NOMO-1 treated with DMSO at 0.1 percent for 48 hours (cell line): ENCODE results near the gene CIAO3.
"Not testable (repeated sequence)": the region's sequence is repeated elsewhere in the genome, so short reads cannot be mapped to it uniquely, and the experiment has no call there.

Experiments
- DNase-seq: peaks from one replicate; lab custom pipeline; 2025; ENCODE audit not compliant: unreplicated experiment; lab: John Stamatoyannopoulos, UW

Gene CIAO3

GRCh38 chr16:760545-761343, 19.9 kb upstream of the CIAO3 start, which contains the start of gene MSLN:
TSS of gene MSLN (plus strand) at chr16:760734. CDS start at chr16:762681, 1,947 bp downstream.
- peak; percentile 88 for DNase-seq

GRCh38 chr16:760065-760464, 19.3 kb upstream of the CIAO3 start:
- no peak for DNase-seq

- DNase-seq = no peak
Observed at GRCh38 chr16:759110-759910, 18.5 kb upstream of the CIAO3 start.

GRCh38 chr16:756428-756827, 15.6 kb upstream of the CIAO3 start:
- DNase-seq = no peak

GRCh38 chr16:754656-755055, 13.9 kb upstream of the CIAO3 start:
- DNase-seq = peak; percentile 74

DNA sequence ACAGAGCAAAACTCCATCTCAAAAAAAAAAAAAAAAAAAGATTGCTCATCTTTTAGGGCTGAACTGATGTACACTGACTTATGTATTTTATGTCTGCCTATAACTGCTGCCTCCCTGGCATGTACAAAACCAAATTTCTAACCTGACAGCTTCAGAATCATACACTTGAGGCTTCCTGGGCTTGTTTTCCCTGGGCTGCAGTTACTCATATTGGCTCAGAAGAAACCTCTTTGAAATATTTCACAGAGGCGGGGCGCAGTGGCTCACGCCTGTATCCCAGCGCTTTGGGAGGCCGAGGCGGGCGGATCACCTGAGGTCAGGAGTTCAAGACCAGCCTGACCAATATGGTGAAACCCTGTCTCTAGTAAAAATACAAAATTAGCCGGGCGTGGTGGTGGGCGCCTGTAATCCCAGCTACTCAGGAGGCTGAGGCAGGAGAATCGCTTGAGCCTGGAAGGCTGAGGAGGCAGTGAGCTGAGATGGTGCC, 13.4 kb upstream of the CIAO3 start:
- DNase-seq = not testable (repeated sequence)

DNA sequence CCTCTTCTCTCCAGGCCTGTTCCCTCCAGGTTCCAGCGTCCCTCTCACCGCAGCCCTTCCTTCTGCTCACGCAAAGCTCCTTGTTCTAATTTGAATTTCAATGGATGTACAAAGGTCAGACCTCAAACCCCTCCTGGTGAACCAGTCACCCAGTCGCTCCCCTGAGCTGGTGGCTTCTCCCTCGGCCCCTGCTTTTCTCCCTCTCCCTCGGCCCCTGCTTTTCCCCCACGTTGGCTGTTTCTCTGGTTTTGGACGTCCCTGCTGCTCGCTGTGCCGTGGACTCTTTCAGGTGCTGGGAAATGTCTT, 11.2 kb upstream of the CIAO3 start:
- no peak for DNase-seq

GRCh38 chr16:751152-752006, 10.6 kb upstream of the CIAO3 start:
- DNase-seq = no peak

- no peak for DNase-seq
Observed at GRCh38 chr16:750485-750884, 9.7 kb upstream of the CIAO3 start.

- no peak for DNase-seq
Observed at GRCh38 chr16:749010-749409, 8.2 kb upstream of the CIAO3 start.

DNA sequence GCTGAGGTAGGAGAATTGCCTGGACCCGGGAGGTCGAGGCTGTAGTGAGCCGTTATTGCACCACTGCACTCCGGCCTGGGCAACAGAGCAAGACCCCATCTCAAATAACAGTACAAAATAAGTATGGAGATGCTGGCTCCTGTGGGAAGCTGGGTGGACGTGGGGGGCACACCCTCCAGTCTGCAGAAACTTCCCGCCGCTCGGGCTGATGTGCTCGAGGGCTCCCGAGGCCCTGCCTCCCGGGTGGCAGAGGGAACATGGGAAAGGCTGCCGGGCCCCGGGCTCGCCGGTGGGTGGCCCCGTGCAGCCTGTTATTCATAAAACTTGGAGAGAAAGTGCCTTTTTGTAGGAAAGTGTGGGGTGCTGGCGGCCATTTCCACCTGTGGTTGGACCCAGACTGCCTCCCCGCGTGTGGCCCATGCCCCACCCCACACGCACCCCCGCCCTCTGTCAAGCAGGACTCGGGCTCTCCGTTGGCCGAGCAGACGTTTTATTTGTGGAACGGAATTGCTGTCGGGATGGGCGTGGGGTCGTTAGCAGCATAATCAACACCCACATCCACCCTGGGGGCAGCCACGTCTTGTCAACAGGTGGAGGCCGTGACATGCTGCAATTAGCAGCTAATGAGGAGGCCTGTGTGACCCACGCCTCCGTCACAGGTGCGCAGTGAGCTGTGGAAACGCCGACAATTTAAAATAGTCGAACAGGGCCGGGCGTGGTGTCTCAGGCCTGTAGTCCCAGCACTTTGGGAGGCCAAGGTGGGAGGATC, 7.4 kb upstream of the CIAO3 start:
- no peak for DNase-seq

- no peak for DNase-seq
Observed at GRCh38 chr16:746637-747036, 5.8 kb upstream of the CIAO3 start.

DNA sequence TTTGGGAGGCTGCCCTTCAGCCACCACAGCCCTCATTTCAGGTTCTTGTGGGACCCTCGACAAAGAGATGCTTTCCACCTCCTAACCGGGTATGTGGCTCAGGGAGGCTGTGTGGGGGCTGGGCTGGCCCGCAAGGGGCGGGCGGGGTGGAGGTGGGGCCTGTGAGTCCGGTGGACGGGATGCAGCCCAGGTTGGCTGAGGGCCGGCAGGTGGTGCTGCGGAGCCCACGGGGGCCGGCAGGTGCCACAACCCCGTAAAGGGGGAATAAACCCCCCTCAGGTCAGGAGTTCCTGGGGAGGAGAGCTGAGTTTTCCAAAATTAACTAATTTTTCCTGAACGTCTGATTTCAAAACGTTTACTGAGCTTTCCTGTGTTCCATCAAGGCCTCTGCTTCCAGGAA, 4.9 kb upstream of the CIAO3 start:
- DNase-seq = no peak

DNA sequence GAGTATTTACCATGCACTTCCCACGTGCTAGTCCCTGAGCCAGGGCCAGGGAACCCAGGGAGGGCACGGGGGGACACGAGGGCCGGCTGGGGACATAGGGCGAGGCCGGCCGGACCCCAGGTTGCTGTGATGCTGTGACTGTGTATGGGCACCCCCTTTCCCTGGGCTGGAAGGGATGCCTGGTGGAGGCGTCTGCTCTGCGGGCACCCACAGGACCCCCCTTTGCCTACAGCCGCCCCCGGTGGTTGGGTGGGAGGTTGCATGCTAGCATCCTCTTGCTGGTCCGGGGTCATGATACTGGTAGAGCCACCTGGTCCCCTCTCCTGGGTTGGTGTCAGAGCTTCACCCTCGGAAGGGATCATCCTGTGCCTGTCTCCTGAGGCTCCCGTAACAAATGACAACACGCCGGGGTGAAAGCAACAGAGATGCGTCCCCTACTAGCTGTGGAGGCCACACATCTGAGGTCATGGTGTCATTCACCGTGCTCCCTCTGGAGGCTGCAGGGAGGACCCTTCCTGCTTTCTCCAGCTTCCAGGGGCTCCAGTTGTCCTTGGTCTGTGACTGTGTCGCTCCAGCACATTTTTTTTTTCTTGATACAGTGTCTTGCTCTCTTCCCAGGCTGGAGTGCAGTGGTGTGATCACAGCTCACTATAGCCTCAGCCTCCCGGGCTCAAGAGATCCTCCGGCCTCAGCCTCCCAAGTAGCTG, 3.1 kb upstream of the CIAO3 start:
- no peak for DNase-seq

DNA sequence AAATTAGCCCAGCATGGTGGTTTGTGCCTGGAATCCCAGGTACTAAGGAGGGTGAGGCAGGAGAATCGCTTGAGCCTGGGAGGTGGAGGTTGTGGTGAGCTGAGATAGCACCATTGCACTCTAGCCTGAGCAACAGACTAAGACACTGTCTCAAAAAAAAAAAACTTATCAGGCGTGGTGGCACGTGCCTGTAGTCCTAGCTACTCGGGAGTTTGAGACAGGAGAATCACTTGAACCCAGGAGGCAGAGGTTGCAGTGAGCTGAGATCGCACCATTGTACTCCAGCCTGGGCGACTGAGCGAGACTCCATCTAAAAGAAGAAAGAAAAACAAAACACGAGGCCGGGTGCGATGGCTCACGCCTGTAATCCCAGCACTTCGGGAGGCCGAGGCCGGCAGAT, 2.1 kb upstream of the CIAO3 start:
- DNase-seq = not testable (repeated sequence)

GRCh38 chr16:741986-742629, 1.3 kb upstream of the CIAO3 start:
- no peak for DNase-seq

GRCh38 chr16:740459-740763, 386 bp downstream of the CIAO3 start:
- no peak for DNase-seq

GRCh38 chr16:739560-740458, 988 bp downstream of the CIAO3 start:
- no peak for DNase-seq
